Neural progenitor cell (in vitro differentiated cells): ENCODE data around the gene DNAH10.

ENCODE experiments used
- CTCF ChIP-seq: fragments of 200-600 bp; sonication (generic); IDR thresholded peaks from 2 replicates; pipeline ENCODE4 v1.5.1; 2017; ENCODE audit warnings: antibody characterized with exemption, mild to moderate bottlenecking
- EZH2phosphoT487 ChIP-seq: fragments of 200-600 bp; sonication (generic); IDR thresholded peaks from 2 replicates; pipeline ENCODE4 v1.6.1; 2017; ENCODE audit warnings: antibody characterized with exemption

DNA sequence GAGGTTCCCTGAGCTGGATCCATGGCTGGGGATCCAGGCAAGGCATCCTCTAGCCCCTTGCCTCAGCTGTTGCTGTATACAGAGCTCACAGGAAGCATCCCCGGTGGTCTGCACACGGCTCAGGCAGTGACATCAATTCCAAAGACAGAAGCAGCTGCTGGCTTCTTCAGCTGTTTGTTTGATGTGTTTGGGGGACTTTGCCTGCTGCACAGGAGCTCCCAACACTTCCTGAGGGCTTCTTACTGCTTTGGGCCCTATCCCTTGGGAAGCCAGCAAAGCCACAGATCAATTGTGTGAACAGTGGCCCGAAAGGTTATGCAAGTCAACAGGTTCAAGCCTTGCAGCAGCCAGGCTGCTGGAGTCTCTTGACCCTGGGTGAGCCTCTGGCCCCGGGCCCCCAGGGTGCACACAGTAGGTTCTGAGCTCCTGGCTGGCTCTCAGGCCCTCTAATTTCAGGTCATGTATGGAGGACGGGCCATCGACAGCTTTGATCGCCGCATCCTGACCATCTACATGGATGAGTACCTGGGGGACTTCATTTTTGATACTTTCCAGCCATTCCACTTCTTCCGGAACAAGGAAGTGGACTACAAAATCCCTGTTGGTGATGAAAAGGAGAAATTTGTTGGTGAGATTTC, 168.0 kb downstream of the DNAH10 start:
- TF ChIP-seq CTCF (no peak), EZH2phosphoT487 (no peak)
